Epithelial cell of proximal tubule (primary cell): ENCODE data around the gene SKAP2. TPM values are rescaled to one million over a fixed set of nuclear protein-coding genes. Genes with fewer than 3 reads are reported as not detected.

ENCODE experiments used
- DNase-seq: peaks from one replicate; pipeline ENCODE4 v3.0.0-alpha.2; 2011; ENCODE audit warnings: low read depth
- H3K4me3 ChIP-seq: 2 replicates; pipeline ENCODE4 v1.5.1; 2011; ENCODE audit warnings: low read depth, mild to moderate bottlenecking, low read length
- CTCF ChIP-seq: conservative IDR thresholded peaks from 2 replicates; pipeline ENCODE4 v1.5.1; 2012; ENCODE audit warnings: low read depth, mild to moderate bottlenecking, low read length
- total RNA-seq: library from RNA; depleted of rRNA; stranded (reverse); fragments of >200 nt; gene quantifications from 2 replicates; pipeline ENCODE4 v1.2.3, GENCODE V29; 2015

SKAP2 gene
- total RNA-seq, 1 donor from 2014 or later: 31.5 TPM

DNA sequence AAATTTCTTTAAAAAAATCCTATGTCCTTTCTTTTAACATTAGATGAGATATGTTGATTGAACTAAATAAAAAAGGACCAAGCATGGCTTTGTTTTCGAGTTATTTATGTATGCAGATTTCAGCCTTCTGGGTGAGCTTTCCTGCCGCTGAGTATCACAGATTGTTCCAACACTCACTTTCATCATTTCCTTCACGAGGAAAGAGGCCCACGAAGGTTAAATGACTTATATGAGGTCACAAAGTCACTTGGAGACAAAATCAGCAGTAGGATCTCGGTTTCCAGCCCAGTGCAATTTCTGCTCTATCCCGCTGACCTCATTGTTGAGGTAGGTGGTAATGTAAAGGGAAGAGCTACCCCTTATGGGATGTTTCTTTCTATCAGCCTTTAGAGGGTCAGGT, 226.8 kb downstream of the SKAP2 start:
- no peak for DNase-seq
- H3K4me3 ChIP-seq: no peak overlapping the region
- TF ChIP-seq CTCF: no peak

- H3K4me3 ChIP-seq: no peak overlapping the region
- no peak for DNase-seq
Observed at GRCh38 chr7:26636808-26637207, 227.6 kb downstream of the SKAP2 start.

DNA sequence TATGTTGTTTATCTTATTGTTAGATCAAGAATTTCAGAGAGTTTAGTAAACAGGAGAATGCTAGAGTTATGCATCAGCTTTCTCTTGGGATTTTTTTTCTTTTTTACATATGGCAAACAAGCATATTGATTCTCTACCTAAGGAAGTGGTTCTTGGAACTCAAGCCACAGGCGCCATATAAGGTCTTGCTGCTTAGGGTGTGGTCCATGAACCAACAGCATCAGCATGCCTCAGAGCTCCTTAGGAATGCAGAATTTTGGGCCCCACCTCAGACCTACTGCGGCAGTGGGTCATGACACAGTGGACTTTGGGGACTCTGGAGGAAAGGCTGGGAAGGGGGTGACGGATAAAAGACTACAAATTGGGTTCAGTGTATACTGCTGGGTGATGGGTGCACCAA, 230.8 kb downstream of the SKAP2 start:
- no peak for DNase-seq
- no peak for TF ChIP-seq CTCF
- H3K4me3 ChIP-seq: no peak overlapping the region

More at GRCh38 chr7:26636808-26637207, 227.6 kb downstream of the SKAP2 start:
- no peak for TF ChIP-seq CTCF

DNA sequence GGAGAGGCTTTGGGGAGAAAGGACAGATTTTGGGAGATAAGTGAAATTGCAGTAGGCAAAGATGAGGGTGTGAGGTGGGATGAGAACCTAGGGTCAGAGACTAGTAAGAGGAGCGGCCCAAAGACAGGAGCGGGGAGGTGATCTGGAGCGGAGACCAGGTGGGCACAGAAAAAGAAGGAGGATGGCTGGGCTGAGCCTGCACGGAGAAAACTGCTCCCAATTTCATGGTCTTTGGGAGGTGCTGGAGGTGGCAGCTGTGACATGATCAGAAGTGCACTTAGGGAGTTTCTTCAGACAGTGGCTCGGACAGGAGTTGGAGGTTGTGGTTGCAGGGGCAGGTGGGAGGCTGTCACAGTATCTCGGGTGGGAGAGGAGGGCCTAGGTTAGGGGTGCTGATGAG, 232.8 kb downstream of the SKAP2 start:
- no peak for DNase-seq
- no peak for TF ChIP-seq CTCF
- H3K4me3 ChIP-seq: no peak overlapping the region

DNA sequence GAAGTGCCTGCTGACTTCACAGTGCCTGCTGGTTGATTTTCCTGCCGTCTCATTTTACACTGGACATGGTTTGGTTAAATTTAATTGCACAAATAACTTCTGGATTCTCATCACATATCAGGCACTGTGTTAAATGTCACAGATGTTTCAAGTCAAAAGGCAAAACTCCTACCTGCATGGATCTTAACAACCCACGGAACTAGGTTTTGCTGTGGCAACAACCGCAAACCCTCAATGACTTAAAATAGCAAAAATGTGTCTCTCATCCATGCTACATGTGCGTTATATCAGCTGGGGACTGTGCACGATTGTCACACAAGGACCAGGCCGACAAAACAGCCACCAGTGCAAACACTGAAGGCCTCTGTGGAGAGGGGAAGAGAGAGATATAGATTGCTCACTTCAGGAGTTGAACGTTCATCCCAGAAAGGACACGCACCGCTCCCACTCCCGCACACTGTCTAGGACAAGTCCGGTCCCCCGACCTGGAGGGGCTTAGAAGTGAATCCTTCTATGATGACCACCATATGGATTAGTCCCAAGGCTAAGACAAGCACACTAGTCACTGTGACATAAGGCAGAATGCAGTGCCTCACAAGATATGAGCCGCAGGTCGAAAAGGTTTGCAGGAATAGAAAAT, 233.3 kb downstream of the SKAP2 start:
- no peak overlapping the region for H3K4me3 ChIP-seq
- DNase-seq: no peak
- no peak for TF ChIP-seq CTCF

DNA sequence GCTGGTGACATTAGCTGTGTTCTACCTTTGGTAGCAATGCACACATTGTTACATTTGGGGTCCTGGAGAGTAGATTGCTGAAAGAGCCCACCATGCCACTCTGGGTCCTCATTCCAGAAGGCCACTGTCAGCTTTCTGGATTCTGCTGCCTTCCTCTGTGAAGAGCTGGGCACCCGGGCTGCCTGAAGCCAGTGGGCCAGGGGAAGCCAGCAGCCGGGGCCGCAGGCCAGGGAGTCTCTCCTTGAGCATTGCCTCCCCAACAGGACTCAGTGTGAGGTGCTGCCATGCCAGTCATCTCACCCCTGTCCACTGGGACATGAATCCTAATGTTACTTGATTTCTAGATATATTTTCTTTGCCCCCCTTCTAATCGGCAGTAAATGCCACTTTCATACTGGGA, 234.0 kb downstream of the SKAP2 start:
- no peak for TF ChIP-seq CTCF
- no peak for DNase-seq
- H3K4me3 ChIP-seq: no peak overlapping the region

GRCh38 chr7:26629696-26630095, 234.7 kb downstream of the SKAP2 start:
- DNase-seq: no peak
- TF ChIP-seq CTCF: no peak
- no peak overlapping the region for H3K4me3 ChIP-seq
